Measurements from ENCODE around the gene UBA5.
"Not testable (repeated sequence)": the region's sequence is repeated elsewhere in the genome, so short reads cannot be mapped to it uniquely, and the experiment has no call there.

Gene UBA5

DNA sequence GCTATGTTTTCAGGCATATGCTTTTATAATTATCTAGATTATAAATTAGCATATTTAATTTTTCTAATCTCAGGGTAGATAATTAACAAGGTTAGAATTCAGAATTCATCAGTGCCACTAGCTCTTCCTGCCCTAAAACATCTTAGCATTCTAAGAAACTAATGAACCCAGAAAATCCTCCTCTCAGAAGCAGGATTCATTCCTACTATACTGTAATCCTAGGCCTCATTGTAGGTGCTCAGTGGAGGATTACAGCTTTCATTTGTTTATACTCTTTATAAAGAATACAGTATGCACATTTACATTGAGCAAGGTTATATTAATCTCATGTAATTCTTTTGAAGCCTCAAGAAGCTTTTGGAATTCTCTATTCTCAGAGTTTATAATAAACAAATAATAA is 21.4 kb upstream of the UBA5 start:
- H3K27ac ChIP-seq: no peak overlapping the region
- TF ChIP-seq ZFX (IDR thresholded peaks at IDR 0.05): no peak
- TF ChIP-seq, protein P1, sequence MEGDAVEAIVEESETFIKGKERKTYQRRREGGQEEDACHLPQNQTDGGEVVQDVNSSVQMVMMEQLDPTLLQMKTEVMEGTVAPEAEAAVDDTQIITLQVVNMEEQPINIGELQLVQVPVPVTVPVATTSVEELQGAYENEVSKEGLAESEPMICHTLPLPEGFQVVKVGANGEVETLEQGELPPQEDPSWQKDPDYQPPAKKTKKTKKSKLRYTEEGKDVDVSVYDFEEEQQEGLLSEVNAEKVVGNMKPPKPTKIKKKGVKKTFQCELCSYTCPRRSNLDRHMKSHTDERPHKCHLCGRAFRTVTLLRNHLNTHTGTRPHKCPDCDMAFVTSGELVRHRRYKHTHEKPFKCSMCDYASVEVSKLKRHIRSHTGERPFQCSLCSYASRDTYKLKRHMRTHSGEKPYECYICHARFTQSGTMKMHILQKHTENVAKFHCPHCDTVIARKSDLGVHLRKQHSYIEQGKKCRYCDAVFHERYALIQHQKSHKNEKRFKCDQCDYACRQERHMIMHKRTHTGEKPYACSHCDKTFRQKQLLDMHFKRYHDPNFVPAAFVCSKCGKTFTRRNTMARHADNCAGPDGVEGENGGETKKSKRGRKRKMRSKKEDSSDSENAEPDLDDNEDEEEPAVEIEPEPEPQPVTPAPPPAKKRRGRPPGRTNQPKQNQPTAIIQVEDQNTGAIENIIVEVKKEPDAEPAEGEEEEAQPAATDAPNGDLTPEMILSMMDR (conservative IDR thresholded peaks at IDR 0.05): no peak

DNA sequence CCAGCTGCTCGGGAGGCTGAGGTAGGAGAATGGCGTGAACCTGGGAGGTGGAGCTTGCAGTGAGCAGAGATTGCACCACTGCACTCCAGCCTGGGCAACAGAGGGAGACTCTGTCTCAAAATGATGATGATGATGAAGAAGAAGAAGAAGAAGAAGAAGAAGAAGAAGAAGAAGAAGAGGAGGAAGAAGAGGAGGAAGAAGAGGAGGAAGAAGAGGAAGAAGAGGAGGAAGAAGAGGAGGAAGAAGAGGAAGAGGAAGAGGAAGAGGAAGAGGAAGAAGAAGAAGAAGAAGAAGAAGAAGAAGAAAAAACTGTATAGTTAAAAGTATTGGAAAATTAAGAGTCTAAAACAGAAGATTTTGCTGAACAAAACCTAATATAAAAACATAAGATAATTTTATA is 18.7 kb upstream of the UBA5 start:
- H3K27ac ChIP-seq: not testable (repeated sequence)

DNA sequence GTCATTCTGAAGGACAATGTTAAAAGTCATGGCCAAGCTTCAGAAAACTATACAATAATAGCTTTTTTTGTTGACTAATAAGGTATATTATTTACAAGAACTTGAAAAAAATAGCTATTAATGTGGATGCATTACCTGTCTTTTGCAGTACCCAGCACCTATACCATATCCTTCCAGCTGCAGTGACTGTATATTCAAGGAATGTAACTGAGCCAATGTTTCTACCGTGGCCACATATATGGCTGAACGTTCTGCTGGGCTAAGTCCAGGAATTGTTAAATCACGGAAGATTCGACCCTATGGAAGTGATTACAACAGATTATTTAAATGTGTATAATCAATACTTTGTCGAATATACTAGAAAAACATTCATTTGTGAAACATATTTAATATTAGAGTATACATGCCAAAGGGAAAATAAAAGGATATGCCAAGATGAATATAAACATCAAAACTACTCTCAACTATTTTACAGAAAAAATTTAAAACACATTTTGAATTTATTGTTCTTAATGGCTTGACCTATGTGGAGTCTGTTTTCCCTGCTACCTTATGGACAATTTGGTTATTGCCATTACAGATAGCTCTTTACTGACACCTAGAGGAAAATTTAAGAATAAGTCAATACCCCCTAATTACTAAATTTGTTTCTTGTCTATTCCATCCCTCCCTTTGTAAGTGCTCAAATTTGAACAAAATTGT is 18.1 kb upstream of the UBA5 start:
- no peak for TF ChIP-seq ZFX (IDR thresholded peaks at IDR 0.05)
- TF ChIP-seq, protein P1 (conservative IDR thresholded peaks at IDR 0.05): peak; percentile 95

DNA sequence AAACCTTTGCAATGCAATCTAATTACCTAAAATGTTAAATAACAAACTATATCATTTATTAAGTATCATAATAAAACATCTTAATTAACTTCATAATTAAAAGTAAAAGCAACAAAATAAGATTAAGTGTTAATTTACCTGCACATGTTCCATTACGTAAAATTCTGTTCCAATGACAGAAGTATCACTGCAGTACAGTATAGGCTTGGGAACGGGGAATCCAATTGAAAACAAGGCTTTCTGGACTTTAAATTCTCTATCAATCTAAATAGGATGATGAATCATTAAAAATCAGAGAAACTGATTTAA is 17.6 kb upstream of the UBA5 start:
- no peak overlapping the region for H3K27ac ChIP-seq
- TF ChIP-seq, protein P1 (conservative IDR thresholded peaks at IDR 0.05): peak; percentile 76
- TF ChIP-seq ZFX (IDR thresholded peaks at IDR 0.05): no peak

More for the DNA sequence above, 18.1 kb upstream of the UBA5 start:
- no peak overlapping the region for H3K27ac ChIP-seq

DNA sequence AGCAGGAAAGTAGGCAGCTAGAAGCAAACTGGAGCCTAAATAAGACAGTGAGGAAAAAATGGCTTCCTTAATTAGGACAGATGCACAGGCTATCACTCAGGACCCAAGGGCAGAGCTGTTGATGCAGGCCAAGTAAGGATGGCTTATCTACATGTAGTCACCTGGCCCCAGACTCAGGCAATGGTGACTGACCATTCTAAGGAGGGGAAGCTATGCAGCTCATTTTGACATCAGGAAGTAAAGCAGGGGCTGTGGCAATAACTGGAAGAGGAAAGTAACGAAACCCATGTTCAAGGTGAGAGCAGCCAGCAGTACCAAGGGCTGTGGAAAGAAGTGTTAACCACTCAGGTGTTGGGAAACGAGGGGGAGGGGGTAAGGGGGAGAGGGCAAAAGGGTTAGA is 16.8 kb upstream of the UBA5 start:
- no peak for TF ChIP-seq ZFX (IDR thresholded peaks at IDR 0.05)
- TF ChIP-seq, protein P1 (conservative IDR thresholded peaks at IDR 0.05): no peak
- H3K27ac ChIP-seq: no peak overlapping the region

DNA sequence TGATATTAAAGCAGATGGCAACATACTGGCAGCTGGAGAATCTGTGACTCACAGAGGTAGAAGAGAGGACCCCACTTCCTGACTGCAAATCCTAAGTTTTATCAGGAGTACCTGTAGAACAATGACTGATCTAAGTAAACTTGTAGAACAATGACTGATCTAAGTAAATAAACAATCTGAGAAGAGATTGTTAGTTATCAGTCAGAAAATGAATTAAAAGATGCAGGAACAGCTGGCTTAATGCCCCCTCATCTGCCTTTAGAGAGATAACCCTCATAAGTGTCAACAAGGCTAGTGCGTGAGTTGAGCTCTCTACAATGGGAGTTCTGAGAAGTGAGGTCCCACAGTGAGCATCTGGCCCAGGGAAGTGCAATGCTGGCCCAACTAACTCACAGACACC is 15.1 kb upstream of the UBA5 start:
- no peak overlapping the region for H3K27ac ChIP-seq
- TF ChIP-seq ZFX (IDR thresholded peaks at IDR 0.05): no peak
- TF ChIP-seq, protein P1 (conservative IDR thresholded peaks at IDR 0.05): no peak

DNA sequence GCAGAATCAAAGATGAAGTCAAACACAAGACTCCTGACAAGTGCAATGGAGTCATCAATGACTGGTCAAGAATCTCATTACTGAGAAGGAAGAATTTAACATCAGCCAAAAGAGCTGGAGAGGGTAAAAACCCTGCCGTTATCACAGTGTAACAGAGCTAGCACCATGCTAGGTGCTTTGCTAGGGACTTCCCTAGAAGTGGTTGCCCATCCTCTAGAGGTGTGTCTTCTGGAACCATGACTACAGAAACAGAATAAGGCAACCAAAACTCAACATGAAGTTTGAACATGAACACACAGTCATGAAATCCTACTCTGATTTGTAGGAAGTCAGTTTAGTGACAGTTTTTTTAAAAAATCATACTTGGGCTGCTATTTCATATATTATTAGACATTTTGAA is 10.0 kb upstream of the UBA5 start:
- TF ChIP-seq, protein P1 (conservative IDR thresholded peaks at IDR 0.05): no peak
- no peak for TF ChIP-seq ZFX (IDR thresholded peaks at IDR 0.05)
- H3K27ac ChIP-seq: no peak overlapping the region

DNA sequence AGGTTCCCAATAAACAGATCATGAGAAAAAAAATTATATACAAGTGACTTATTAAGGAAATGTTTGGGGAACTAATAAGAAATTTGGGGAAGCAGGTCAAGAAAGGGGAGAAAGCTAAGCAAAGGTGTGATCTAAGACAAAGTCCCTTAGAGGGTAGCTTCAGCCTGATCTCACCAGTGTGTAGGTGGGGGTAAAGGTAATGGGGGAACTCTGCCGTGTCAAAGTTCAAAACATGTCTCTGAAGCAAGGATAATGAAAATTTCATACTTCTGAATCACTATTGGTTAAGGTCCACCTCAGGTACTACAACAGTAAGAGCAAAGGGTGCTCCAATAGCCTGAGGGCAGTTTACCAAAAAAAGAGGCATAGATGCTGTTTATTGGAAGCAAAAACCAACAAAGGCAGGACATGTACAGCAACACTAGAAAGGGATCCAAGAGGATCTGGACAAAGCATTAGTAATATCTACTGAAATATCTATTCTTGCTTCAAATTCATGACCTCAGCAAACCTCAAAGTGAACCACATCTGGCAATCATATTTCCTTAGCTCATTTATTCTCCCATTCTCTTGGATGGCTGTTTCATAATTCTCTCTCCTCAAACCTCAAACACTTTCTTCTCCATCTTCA is 7.4 kb upstream of the UBA5 start:
- no peak overlapping the region for H3K27ac ChIP-seq
- no peak for TF ChIP-seq ZFX (IDR thresholded peaks at IDR 0.05)
- TF ChIP-seq, protein P1 (conservative IDR thresholded peaks at IDR 0.05): no peak

Measured in C4-2B (cell line).